Activated CD8-positive, alpha-beta memory T cell treated with anti-CD3 and anti-CD28 coated beads, Interleukin-2, amount 50 U/mL, for 48 hours (primary cell): ENCODE measurements around the gene JHY.

ENCODE experiments used
- DNase-seq: peaks from one replicate; pipeline ENCODE4 v3.0.0-alpha.2; 2020

Gene JHY

GRCh38 chr11:122963961-122964360, 81.4 kb downstream of the JHY start:
- DNase-seq: no peak

- no peak for DNase-seq
Measured at GRCh38 chr11:122976061-122976733, 93.6 kb downstream of the JHY start.

- no peak for DNase-seq
Measured at GRCh38 chr11:122976734-122977469, 94.3 kb downstream of the JHY start.

GRCh38 chr11:122977470-122978298, 95.1 kb downstream of the JHY start:
- no peak for DNase-seq

- DNase-seq: no peak
Measured at GRCh38 chr11:122978299-122978620, 95.7 kb downstream of the JHY start.

- no peak for DNase-seq
Measured at GRCh38 chr11:122979103-122979814, 96.7 kb downstream of the JHY start.

GRCh38 chr11:122979815-122980595, 97.4 kb downstream of the JHY start:
- no peak for DNase-seq

- DNase-seq: peak; percentile 88
Measured at GRCh38 chr11:122981388-122982264, 99.1 kb downstream of the JHY start, which contains the start of gene BSX. BSX (minus strand) TSS chr11:122981834; CDS start chr11:122981671, 163 bp downstream.

- DNase-seq: no peak
Measured at GRCh38 chr11:122983438-122984185, 101.1 kb downstream of the JHY start.

GRCh38 chr11:122984186-122985011, 101.8 kb downstream of the JHY start:
- DNase-seq: no peak

- no peak for DNase-seq
Measured at GRCh38 chr11:122995526-122995925, 113.0 kb downstream of the JHY start.

- DNase-seq: no peak
Measured at GRCh38 chr11:122998727-122999366, 116.3 kb downstream of the JHY start.

- DNase-seq: no peak
Measured at GRCh38 chr11:123000721-123001120, 118.2 kb downstream of the JHY start.

- DNase-seq: no peak
Measured at GRCh38 chr11:123006860-123007542, 124.4 kb downstream of the JHY start.
